Activated effector memory CD4-positive, alpha-beta T cell treated with Interleukin-2 at 50 U/mL for 16 hours (primary cell): ENCODE measurements around the gene FRMD1.
"Not testable (repeated sequence)": the region's sequence is repeated elsewhere in the genome, so short reads cannot be mapped to it uniquely, and the experiment has no call there.

ENCODE experiments used
- DNase-seq: peaks from one replicate; pipeline ENCODE4 v3.0.0-alpha.2; 2020

Gene FRMD1

GRCh38 chr6:168093634-168094033 lies 14.6 kb upstream of the FRMD1 start:
- DNase-seq, result no peak

DNA sequence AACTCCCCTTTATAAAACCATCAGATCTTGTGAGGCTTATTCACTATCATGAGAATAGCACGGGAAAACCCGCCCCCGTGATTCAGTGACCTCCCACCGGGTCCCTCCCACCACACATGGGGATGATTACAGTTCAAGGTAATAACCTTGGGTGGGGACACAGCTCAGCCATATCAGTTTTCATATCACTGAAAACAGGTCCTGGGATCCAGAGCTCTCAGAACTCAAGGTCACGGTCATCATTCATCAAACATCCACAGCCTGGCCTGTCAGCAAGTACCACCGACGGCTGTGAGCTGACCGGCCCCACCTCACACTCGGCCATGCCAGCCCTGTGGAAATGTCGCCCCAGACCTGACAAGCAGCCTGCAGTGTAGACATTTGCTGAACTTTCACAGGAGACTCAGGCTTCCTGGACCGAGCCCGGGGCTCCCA lies 14.1 kb upstream of the FRMD1 start:
- DNase-seq, result no peak

DNA sequence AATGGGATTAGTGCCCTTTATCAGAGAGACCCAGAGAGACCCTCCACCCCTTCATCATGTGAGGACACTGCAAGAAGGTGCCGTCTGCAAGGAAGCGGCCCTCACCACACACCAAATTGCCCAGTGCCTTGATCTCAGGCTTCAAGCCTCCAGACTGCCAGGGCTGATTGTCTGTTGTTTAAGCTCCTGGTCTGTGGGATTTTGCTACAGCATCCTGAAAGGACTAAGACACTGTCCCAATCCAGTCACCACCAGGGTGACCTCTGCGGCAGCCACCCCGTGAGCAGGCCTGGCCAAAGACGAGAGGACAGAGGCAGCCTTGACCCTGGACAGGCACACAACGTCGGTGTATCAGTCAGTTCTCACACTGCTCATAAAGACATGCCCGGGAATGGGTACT lies 13.5 kb upstream of the FRMD1 start:
- DNase-seq, result no peak

DNA sequence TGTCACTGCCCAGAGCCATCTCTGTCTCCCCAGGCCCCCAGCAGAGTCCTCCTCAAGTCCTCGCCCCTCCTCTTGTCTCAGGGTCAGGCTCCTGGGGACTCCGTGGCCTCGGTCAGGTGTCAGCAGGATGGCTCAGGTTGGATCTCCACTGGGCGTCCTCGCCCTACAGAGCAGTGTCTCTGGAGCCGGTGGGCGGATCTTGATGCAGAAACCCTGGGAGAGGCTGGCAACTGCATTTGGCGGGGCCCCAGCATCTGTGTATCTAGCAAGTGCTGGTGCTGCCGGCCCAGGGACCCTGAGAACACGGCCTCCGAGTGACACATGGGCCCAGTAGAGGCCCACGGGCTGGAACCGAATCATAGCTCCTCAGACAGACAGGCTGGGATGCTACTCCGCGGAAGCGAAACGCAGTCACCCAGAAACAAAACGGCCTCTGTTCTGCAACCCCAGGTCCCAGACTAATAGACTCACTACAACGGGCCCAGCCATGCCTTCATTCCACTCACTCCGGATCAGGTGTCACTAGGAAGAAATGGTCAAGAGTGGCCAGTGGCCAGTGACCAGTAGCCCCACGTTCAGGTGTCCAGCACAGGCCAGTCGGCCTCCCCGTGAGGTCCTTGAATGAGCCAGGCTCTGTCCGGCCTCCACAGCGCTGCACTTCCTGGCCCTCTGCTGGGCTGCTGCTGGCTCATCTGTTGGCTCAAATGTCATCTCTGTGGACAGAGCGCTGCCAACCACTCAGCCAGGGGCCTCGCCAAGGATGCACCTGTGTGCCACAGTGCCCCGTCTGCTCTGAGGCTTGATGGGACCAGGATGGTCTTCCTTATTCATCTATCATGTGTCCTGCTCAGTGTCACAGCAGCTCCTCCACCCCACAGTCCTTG lies 12.6 kb upstream of the FRMD1 start:
- DNase-seq, result no peak

DNA sequence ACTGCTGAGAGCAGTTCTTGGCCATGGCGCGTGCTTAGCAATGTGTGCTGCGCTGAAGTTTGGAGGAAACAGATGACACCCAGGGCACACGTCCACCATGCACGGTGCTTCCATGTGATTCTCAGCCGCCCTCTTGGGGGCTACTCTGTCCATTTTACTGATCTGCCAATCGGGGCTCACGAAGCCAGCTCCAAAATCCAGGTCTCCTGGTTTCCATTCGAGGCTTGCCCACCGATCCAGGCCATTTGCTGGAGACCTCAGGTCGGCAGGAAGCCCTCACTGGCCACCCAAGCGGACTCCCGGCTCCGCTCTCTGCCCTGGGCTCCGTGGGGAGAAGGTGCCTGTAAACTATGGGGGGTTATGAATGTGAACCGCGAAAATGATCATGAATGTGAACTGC lies 11.7 kb upstream of the FRMD1 start:
- no peak for DNase-seq

DNA sequence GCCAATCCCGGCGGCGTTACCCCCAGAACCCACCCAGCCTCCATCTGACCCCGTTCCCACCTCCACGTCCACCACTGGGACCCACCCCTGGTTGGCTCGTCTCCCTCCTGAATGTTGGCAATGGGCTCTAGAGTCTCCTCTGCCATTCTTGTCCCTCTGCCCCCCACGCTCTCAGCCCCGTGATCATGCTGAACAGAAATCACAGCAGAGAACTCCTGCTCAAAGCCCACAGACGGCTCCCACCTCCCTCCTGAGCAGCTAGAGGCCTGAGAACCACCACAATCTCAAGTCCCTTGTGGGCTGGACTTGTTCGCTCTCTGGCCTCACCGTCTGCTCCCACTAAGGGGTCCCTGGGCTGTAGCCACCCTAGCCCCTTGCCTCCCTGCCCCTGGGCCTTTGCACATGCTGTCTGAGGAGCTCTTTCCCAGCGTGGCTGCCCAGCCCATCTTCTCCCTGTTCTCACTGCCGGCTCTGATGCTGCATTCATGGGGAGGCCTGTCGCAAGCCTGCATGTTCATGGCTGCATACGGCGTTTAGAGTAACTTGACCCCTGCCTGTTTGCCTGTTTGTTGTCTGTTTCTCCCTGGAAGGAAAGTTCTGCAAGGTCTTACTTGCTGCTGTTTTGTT lies 11.2 kb upstream of the FRMD1 start:
- DNase-seq, result no peak

DNA sequence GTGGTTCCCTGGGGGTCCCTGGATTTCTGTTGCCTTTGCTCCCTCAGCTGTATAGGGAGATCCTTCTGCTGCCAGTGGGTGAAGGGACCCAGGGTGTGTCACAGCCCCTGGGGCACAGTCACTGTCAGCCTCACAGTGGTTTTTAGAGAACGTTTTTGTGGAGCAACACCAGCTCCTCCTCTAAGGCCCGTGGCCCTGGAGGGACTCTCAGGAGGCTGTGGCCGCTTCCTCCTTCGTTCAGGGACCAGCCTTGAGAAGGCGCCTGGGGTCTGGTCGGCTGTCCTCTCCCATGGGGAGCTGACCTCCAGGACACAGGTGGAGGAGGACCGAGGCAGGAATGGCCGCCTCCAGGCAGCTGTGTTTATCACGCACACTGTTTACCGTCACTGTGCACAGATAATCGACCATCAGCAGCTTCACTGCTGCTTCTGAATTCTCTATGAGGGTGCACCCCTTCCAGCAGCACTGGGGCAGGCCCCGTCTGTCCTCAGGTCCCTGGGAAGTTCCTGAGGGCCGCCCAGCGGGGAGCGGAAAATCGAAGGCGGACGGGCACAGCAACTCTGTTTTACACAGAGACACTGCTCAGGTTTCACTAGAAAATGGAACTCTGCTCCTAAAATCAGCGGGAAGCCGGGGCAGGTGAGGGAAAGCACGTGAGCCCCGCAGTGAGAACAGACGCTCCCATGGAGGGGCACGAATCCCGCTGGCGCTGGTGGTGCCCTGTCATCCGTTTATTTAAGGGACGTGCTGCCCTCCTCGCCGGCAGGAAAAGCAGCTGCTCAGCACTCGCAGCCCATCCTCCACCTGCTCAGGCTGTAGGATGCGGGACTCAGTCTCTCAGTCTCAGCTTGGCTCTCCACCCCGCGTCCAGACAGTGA lies 10.4 kb upstream of the FRMD1 start:
- no peak for DNase-seq

DNA sequence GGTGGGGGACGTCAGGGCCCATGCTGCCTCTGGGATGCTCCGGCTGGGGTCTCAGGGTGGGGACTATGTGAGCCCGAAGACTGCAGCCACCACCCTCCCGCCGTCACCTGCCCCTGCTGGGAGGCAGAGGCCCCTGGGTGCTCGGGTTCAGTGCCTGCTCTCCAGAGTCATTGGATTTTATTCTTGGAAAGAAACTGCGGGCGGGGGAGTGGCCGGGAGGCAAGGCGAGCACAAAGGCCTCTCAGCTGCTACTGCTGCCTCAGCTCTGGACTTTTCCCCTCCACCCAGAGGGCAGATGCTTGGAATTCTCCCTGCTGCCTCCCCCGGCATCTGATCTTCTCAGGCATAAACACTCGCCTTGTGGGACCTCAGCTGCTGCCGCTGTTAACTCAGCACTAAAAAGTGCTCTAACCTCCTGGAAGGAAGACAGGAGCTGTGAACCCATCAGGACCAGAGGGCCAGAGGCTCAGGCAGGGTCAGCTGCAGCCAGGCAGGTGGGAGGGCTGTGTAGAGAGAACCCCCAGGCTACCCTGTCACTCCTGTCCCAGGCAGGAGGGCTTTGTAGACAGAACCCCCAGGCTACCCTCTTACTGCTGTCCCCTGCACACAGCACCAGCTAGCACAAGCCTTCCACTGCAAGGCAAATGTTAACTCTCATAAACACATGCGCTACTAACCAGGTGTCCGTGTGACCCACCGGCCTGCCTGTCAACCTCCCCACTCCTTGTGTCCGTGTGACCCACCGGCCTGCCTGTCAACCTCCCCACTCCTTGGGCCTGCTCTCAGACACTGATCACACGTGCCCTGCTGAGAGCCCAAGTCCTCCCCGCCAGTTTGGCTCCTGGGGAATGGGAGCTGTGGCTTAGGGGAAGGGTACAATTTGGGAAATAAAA lies 9.4 kb upstream of the FRMD1 start:
- DNase-seq, result no peak

GRCh38 chr6:168087436-168088160 lies 8.6 kb upstream of the FRMD1 start:
- DNase-seq, result no peak

- no peak for DNase-seq
Observed at GRCh38 chr6:168086616-168087015, 7.6 kb upstream of the FRMD1 start.

DNA sequence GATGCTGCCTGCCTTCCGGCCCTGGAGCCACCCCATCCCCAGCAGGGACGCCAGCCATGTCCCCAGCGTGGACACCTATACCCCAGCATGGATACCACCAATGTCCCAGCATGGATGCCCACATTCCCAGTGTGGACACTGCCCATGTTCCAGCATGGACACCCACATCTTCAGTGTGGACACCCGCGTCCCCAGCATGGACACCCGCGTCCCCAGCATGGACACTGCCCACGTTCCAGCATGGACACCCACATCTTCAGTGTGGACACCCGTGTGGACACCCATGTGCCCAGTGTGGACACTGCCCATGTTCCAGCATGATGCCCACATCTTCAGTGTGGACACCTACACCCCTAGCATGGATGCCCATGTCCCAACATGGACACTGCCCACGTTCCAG lies 7.1 kb upstream of the FRMD1 start:
- no peak for DNase-seq

GRCh38 chr6:168084465-168085160 lies 5.6 kb upstream of the FRMD1 start:
- DNase-seq, result no peak

DNA sequence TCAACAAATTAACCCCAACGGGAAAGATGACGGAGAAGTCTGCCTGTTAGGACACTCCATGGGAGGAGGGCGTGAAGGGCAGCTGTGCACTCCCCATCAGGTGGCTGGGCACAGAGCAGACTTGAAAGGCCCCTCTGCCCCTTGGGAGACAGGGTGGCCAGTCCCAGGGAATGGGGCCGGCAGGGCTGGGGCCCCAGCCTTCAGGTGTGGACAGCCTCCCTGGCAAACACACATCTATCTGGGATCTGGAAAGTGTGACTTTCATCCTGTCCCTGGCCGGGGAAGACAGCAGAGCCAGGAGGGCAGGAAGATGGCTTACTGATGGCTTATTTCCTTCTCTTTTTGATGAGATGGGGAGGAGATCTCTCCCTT lies 4.5 kb upstream of the FRMD1 start:
- no peak for DNase-seq

- no peak for DNase-seq
Observed at GRCh38 chr6:168082860-168083513, 4.0 kb upstream of the FRMD1 start.

- DNase-seq, result no peak
Observed at GRCh38 chr6:168081858-168082546, 3.0 kb upstream of the FRMD1 start.

GRCh38 chr6:168080393-168081077 lies 1.5 kb upstream of the FRMD1 start:
- DNase-seq, result no peak

GRCh38 chr6:168078175-168078942 lies 653 bp downstream of the FRMD1 start:
- DNase-seq, result no peak

GRCh38 chr6:168077401-168077800 lies 1.6 kb downstream of the FRMD1 start:
- not testable (repeated sequence) for DNase-seq
